GM12875 (cell line): Measurements from ENCODE around the gene GALNT12.

ENCODE experiments used
- H3K4me3 ChIP-seq: one replicate; pipeline ENCODE4 v1.5.1; 2011; ENCODE audit warnings: low read depth, low read length, control low read depth
- TF ChIP-seq, protein P1 (sequence below): IDR thresholded peaks from 2 replicates; pipeline ENCODE4 v1.5.1; 2011; ENCODE audit warnings: low read depth, mild to moderate bottlenecking, control low read depth, inconsistent platforms, low read length, moderate library complexity, borderline replicate concordance; ENCODE audit not compliant: insufficient read depth

The GALNT12 gene

DNA sequence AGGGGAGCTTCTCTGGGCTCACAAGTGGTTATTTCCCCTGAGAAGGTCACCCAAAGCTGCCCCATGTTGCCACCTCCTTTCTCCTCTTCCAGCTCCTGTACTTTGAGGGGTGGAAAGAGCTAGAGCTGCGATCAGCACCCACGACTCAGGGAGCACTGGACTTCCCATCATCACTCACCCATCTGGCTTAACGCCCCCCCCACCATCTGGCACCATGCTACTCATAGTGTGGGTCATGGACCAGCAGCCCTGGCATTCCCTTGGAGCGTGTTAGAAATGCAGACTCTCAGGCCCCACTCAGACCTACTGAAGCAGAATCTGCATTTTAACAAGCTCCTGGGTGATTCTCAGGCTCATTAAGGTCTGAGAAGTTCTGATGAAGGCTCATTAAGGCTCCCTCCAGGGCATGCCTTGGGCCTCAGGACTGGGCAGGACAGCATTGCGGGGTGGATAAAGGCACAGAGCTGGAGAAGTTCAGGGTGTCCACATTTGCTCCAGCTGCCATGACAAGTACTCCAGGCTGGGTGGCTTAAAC is 67.3 kb downstream of the GALNT12 start:
- no peak overlapping the region for H3K4me3 ChIP-seq
- TF ChIP-seq, protein P1, sequence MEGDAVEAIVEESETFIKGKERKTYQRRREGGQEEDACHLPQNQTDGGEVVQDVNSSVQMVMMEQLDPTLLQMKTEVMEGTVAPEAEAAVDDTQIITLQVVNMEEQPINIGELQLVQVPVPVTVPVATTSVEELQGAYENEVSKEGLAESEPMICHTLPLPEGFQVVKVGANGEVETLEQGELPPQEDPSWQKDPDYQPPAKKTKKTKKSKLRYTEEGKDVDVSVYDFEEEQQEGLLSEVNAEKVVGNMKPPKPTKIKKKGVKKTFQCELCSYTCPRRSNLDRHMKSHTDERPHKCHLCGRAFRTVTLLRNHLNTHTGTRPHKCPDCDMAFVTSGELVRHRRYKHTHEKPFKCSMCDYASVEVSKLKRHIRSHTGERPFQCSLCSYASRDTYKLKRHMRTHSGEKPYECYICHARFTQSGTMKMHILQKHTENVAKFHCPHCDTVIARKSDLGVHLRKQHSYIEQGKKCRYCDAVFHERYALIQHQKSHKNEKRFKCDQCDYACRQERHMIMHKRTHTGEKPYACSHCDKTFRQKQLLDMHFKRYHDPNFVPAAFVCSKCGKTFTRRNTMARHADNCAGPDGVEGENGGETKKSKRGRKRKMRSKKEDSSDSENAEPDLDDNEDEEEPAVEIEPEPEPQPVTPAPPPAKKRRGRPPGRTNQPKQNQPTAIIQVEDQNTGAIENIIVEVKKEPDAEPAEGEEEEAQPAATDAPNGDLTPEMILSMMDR, result no peak

DNA sequence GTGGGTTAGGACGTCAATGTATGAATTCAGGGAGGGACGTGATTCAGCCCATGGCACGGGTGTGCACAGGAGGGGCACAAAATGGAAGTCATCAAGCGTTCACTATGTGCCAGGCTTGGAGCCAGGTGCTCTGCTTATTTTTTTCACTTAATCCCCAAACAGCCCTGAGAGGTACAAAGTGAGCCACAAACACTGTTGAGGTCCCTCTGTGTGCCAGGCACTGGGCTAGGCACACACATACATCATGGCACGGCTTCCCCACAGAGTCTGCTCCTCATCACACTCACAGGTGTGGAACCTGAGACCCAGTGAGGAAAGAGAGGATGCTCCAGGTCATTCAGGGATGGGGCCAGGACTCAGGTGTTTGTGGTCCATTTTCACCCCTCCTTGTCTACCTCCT is 68.1 kb downstream of the GALNT12 start:
- H3K4me3 ChIP-seq, result no peak overlapping the region
- TF ChIP-seq, protein P1, result no peak

DNA sequence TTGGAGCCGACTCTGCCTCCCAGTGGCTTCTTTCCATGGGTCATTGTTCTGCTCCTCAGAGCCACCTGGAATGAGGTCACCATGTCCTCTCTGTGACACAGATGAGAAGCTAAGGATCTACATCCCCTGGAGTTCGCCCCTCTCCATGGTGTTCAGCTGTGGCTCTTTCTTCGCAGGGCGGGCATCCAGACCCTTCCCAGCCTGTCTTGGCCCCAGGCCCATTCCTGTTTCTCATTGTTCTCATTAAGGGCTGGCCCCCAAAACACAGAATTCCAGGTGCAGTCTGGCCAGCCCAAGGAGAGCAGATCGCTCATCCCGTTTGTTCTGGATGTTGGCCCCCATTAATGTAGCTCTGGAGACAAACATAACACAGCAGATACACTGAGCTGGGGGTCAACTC is 69.8 kb downstream of the GALNT12 start:
- TF ChIP-seq, protein P1, result no peak
- H3K4me3 ChIP-seq, result no peak overlapping the region

DNA sequence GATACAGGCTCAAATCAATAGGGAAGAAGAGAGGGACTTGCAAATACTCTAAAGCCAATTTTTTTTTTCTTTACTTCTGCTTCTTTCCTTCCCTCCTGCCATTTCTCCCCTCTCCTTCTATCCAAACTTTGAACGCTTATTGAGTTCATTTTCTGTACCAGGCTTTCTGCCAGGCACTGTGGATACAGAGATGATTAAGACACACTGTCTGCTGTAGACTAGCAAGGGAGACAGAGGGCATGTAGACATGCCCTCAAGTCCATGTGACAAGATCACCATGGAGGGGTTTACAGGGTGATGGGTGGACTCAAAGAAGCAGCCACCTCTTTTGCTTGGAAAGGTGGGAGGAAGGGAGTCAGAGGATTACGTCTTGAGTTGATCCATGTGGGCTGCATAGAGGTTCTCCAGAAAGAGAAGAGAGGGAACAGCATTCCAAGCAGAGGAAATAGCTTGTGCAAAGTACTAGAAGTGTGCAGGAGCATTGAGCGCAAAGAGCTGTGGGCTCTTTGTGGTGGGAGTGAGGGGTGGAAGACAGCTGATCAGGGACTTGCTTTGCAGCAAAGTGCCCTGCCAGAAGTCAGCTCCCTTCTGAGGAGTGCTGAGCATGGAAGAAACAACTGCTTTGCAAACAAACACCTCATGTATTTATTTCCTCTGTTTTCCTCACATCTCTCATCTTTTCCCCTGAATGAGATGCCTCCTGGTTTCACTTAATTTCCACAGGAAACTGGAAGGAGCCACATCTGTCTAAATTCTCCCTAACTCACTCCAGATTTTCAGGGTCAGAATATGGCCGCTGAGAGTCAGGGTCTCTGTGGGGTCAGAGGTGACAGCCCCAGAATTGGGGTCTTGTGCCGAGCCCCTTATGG is 71.9 kb downstream of the GALNT12 start:
- TF ChIP-seq, protein P1, result no peak
- no peak overlapping the region for H3K4me3 ChIP-seq

DNA sequence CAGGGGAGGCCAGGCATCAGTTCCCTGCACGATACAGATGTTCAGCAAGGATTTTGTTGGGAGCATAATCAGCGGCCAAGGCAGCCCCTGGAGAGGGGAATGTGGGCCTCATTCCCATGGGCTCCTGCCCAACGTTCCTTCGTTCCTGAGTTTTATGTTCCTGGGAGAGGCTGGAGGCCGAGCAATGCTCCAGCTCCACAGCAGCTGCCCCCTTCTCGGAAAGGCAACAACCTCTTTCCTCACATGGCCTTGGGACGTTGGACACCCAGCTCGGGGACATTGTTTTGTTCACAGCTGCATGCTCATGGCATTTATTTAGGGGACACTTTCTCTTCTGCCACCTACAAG is 72.5 kb downstream of the GALNT12 start:
- TF ChIP-seq, protein P1, result no peak
- H3K4me3 ChIP-seq, result no peak overlapping the region

DNA sequence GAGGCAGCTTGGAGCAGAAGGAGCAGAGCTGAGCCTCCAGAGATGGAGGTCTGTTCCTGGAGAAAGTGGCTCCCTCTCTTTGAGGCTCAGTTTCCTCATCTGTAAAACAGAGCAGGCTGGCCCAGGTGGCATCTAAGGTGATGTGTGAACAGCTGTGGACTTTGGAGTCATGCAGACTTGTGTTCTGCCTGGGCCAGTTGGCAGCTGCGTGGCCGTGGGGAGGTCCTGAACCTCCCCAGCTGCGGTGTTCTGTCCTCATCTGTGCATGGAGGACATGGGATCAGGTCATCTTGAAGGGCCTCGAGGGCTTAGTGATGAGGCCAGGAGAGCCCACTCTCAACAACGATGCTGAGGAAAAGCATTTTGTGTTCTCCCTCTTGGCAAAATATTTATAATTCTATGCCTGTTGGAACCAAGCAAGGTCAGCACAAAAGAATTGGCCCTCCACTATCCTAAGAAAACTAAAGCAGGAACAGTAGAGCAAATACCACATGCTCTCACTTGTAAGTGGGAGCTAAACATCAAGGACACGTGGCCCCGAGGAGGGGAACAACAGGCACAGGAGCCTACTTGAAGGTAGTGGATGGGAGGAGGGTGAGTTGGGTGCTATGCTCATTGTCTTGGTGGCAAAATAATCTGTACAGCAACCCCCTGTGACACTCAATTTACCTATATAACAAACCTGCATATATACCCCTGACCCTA is 73.0 kb downstream of the GALNT12 start:
- TF ChIP-seq, protein P1, result no peak
- no peak overlapping the region for H3K4me3 ChIP-seq
